Posterior vena cava (tissue), 2 donors: Measurements from ENCODE around the gene TMEM255B. TPM values are rescaled to one million over a fixed set of nuclear protein-coding genes. Genes with fewer than 3 reads are reported as not detected.

ENCODE experiments used
- DNase-seq: peaks from one replicate; pipeline ENCODE4 v3.0.0-alpha.2; 2020; ENCODE audit warnings: low spot score
- intact Hi-C, 2 donors: fragments of 100-400 bp; cut with DNase I; formaldehyde crosslinking; loops; one replicate each; pipeline versions ENCODE4 v1.14.1 to v1.14.2; 2022 to 2023
- total RNA-seq, 2 donors: library from RNA; stranded (reverse); fragmentation: NEBNext Ultra II Directional; extraction: Animal tissue kit (Norgen Biotek cat#: 25700); gene quantifications; one replicate each; pipeline ENCODE4 v1.2.1, GENCODE V29; 2021
- donor health status: DM: yes; HTN: yes; CAD: no.
- donor health status: DM: yes; HTN: yes; CAD: no.

The TMEM255B gene
- total RNA-seq, 2 donors from 2014 or later = 20.2 to 22.9 TPM

DNA sequence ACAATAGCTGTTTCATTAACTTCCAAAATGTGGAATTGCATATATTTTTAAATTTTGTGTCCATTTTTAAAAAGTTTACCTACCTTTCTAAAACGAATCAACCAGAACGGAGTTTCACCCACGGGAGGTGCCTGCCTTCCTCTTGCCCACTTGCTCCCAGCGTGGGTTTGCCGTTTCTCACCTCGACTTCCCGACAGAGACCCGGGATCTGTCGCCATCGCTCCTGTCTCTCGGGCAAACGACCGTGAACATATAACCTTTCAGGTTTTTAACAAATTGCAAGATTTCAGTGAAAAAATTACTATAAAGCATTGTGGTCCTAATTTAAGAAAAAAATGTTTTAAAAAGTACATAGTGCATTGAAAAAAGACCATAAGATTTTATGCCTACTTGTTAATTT is 4.2 kb downstream of the TMEM255B start:
- peak; percentile 24 for DNase-seq
- intact Hi-C loops = no loop called here

DNA sequence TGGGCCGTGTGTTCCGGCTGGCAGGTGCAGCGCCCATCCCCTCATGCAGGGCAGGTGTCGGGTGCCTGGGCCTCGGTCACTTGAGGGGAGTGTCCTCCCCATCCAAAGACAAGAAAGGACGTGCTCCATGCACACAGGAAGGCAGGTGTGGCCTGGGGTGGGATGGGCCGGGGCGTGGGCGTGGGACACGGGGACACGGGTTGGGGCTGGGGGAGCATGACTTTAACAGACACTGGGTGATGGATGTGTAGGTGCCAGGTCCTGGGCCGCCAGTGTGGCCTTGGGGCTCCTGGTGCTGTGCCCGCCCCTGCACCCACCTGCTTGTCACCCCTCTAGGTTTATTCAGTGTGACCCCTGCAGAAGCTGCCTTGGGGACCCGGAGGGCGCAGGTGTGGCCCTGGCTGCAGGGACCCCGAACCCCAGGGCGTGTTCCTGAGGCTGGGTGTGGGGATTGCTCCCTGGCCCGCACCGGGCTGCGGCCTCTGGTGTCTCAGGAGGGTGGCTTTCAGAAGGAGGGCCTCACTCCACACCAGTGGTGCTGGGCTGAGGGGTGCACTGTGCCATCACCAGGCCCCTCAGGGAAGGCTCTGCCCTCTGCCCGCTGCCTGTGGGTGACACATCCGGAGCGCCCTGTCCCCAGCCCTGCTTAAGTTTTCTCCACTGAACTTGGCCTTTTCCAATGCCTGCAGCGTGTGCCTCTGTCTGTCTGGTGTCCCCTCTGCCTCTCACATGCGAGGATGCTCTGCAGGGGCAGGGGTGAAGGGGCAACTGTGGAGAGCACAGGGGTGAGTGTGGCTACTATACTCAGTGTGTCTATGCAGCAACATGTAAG is 5.2 kb downstream of the TMEM255B start:
- intact Hi-C loops = no loop called here
- DNase-seq = peak; percentile 64

DNA sequence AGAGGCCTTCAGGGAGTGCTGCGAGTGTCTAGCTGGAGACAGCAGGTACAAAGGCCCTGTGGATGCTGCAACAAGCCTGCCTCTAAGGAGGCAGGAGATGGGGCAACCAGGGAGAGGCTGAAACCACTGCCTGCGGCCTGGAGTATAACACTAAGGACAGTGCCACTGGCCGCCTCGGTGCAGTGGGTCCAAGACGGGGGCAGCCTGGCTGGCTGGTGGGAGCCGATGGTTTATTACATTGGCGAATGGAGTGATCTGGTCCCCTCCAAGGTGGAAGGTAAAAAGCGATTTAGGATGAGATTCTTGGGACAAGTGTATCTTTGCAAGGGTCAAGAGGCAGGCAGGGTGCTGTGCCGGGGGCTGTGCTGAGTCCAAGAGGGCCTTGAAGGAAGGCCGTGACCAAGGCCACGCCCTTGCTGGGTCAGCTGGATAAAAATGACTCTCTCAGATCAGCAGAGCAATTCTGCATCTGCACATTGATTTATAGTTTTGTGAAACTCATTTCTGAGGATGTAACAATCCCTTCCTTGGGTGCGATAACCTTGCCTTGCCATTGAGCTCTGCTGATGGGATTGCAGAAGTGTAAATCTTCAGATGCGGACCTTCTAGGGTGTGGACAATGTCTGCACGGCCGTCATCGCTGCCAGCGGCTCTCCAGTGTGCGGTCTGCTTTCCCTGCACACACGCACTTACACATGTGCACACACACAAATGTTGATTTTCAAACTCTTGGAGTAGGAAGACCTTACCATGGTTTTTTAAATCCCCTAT is 6.0 kb downstream of the TMEM255B start:
- DNase-seq = peak; percentile 58
- intact Hi-C loops = no loop called here

DNA sequence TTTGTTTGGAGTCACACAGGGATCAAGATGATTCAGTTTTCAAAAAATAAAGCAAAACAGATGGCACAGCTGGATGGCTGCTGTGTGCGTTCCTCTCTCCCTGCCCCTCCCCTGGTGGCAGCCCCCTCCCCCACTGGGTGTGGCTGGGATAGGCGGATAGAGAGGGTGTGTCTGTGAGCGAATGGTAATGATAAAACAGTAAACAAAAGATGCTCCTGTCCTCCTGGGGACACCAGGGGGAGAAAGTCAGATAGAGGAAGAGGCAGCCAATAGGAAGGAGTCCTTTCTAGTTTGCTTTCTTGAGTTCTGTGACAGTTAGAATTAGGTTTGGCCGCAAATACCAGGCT is 6.5 kb downstream of the TMEM255B start:
- peak; percentile 30 for DNase-seq
- intact Hi-C loops = no loop called here

DNA sequence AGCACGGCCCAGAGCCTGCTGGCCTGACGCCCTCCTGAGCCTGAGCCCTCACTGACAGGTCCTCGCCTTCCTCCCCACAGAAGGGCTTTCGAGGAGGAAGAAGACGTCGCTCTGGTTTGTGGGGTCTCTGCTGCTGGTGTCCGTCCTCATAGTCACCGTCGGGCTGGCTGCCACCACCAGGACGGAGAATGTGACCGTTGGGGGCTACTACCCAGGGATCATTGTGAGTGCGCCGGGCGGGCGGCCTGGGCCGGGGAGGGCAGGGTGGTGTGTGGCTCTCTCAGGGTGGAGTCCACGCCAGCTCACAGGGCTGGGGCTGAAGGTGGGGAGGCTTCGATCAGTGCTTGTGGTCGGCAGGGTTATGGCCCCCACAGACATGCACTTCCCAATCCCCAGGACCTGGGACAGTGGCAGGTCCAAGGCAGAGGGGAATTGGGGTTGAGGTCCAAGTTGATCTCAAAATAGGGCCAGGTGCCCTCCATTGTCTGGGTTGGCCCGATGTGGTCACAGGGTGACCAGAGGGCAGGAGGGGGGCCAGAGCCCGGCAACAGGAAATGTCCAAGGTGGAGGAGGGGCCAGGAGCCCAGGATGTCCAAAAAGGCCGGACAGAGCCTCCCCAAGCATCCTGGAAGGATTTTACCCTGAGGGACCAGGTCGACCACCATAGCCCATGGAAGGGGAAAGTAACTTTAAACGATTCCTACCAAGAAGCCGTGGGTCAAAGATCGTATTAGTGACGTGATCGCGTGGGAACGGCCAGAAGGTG is 7.2 kb downstream of the TMEM255B start:
- intact Hi-C loops = no loop called here
- peak; percentile 69 for DNase-seq

DNA sequence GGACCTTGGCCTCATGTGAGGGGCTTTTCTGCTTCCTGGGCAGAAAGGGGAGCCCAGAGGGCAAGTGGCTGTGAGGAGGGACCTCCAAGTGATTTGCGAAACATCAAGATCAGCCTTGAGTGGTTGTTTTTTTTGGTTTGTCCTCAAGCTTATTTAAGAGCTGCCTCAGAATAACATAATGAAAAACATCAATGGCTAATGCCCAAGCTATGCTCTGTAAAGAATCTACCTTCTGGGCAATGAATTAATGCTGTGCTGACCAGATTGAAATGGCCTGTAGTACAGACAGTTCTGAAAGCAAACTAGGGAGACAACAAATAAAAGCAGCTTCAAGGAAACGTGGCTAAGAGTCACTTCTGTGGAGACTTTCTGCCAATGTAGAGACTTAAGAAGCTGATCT is 8.3 kb downstream of the TMEM255B start:
- DNase-seq = no peak
- intact Hi-C loops = no loop called here

DNA sequence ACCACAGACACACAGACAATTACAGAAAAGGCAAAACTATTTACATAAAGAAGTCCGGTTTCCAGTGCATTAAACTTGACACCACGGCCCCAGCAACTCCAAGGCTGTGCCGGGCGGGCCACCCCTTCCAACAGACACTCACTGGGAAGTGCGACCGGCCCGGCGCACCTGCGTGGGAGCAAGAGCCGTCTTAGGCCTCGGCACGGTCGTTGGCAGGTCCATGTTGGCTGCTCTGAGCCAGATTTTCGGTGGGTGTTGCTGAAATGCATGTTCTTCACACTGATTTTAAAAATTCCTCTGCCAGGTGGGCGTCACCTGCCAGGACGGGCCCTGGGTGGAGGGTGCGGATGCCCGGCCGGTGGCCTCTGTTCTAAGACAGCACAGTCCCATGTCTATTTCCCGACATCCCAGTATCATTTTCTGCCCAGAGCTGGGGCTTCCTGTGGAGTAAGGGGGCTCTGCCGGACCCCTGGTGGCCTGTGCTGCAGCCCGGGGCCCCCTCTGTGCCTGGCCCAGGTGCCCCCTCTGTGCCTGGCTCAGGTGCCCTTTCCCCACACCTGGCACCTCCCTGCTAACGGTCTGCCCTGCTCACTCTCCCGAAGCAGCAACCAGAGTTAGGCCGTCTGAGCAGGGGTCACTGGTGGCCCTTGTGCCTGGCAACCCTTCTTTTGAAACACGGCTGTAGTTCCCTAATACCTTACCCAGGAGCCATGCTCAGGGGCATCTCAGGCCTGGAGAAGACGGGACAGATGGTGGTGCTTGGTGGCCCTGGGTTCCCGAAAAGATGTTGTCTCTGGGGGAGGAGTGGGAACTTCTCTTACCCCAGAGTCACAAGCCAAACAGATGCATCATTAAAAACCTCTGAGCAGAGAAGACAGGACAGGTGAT is 9.2 kb downstream of the TMEM255B start:
- peak; percentile 77 for DNase-seq
- intact Hi-C loops = no loop called here

DNA sequence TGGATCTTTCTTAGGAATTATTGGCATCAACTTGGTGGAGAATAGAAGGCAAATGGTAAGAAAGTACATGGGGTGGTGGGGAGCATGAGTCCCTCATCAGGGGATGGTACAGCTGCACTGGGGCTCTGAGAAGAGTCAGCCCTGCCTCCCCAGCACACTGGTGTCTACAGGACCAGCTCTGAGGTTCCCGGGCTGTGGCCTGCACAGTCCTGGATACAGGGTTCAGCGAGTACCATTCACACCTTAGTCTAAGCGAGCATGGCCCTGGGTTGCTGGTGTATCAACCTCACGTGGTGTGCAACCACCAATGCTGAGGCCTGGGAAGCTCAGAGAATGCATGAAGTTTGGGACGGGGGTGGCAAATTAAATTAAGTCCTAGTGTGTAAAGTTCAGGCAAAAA is 10.1 kb downstream of the TMEM255B start:
- DNase-seq = peak; percentile 64
- intact Hi-C loops = no loop called here

DNA sequence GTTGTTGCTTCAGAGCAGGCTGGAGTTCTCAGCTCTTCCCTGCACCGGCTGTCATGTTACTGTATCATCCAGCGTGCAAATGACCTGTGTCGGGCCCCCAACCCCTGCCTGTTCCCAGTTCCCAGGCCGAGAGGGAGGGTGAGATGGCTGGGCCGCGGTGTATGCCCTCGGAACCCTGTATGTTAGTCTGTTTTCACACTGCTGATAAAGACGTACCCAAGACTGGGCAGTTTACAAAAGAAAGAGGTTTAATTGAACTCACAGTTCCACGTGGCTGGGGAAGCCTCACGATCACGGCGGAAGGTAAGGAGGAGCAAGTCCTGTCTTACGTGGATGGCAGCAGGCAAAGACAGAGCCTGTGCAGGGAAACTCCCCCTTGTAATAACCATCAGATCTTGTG is 10.9 kb downstream of the TMEM255B start:
- intact Hi-C loops = no loop called here
- DNase-seq = peak; percentile 67

DNA sequence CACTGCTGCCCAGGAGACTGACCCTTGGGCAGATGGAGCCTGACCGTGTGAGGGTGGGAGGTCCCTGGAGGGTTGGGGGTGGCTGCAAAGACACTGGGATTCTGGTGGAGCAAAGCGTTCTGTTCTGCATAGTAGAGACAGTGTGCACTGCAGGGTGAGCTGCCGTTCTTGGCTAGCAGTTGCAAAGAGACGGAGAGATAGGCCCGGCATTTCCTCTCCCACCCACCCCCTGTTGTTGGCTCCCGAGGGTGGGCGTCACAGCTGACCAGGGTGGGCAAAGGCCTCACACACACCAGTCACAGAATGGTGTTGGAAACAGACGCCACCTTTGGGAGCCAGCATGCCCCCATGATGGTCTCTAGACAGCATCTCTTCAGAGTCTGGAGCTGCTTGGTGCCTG is 11.4 kb downstream of the TMEM255B start:
- peak; percentile 38 for DNase-seq
- intact Hi-C loops = no loop called here

DNA sequence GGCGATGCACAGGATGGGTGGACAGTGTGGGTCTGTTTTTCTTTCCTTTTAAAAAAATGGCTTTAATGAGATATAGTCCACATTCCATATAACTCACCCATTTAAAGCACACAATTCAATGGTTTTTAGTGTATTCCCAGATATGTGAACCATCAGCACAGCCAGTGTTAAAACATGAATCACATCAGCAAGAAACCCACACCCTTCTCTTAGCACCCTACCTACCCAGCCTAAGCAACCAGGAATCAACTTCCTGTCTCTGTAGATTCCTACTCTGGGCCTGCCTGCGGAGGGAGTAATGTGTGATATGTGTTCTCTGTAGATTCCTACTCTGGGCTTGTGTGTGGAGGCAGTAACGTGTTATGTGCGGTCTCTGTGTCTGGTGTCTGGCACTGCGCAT is 11.9 kb downstream of the TMEM255B start:
- DNase-seq = no peak
- intact Hi-C loops = no loop called here

DNA sequence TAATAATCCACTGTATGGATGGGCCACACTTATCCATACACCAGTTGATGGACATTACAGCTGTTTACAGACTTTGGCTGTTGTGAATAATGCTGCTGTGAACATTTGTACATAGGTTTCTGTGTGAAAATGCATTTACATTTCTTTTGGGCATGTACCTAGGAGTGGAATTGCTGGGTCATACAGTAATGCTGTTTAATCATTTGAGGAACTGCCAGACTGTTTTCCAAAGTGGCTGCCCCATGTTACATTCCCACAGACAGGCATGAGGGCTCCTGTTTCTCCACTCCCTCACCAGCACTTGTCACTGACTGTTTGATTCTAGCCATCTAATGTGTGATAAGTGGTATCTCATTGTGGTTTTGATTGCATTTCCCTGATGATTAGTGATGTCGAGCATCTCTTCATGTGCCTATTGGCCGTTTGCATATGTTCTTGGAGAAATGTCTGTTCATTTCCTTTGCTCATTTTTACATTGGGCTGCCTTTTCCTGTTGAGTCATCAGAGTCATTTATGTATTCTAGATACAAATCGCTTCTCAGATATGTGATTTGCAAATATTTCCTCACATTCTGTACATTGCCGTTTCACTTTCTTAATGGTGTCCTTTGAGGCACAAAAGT is 12.8 kb downstream of the TMEM255B start:
- no peak for DNase-seq
- intact Hi-C loops = no loop called here

DNA sequence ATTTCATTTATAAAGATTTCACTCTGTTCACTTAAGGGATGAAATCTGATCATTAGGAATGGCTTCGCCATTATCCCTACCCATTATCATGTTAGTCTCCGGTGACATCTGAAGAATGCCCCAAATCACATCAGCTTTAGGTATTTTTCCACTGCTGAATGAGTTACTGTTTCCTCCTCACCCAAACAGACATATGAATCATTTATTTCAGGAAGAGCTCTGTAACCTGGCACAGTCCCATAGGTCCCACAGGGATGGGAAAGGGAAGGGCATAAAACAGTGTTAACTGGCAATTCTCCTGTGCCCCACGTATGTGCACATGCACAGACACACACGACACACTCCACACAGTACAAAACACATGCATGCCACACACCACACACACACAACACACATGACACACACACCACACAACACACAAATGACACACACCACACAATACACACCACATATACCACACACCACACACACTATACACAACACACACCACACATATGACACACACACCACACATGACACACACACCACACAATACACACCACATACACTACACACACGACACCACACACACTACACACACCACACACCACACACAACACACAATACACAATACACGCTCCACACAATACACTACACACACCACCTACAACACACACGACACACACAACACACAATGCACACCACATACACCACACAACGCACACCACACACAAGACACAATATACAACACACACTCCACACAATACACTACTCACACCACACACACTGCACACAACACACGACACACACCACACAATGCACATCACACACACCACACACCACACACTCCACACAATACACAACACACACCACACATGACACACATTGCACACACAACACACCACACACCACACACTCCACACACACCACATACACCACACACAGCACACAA is 15.4 kb downstream of the TMEM255B start:
- peak; percentile 35 for DNase-seq
- intact Hi-C loops = no loop called here

DNA sequence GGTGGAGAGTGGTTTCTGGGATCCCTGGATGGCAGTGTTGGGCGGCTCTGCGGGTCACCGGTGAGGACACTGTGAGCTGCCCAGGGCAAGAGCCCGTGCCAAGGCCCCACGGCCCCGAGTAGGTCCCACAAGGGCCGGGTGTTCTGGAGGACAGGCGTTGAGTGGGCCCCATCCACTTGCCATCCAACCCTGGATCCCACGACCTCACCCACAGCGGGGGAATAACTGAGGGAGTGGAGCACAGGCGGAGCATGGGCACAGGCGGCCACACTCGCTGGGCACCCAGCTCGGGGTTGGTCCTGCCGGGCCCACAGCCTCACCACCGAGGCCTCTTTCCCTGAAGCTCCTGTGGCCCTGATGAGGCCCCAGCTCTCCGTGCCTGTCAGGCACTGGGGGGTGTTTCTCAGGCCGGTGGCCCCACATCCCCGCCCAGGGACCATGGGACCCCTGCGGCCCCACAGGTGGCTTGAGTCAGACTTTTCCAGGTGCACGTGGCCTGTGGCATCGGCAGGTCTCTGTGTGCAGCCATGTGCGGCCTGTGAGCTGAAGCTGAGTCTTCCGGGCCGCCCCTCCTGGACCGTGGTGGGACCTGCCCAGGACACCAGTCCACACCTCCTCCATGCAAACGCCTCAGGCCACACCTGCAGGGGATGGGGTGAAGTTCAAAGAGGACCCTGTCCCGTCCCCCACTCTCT is 16.6 kb downstream of the TMEM255B start:
- intact Hi-C loops = no loop called here
- DNase-seq = peak; percentile 70

DNA sequence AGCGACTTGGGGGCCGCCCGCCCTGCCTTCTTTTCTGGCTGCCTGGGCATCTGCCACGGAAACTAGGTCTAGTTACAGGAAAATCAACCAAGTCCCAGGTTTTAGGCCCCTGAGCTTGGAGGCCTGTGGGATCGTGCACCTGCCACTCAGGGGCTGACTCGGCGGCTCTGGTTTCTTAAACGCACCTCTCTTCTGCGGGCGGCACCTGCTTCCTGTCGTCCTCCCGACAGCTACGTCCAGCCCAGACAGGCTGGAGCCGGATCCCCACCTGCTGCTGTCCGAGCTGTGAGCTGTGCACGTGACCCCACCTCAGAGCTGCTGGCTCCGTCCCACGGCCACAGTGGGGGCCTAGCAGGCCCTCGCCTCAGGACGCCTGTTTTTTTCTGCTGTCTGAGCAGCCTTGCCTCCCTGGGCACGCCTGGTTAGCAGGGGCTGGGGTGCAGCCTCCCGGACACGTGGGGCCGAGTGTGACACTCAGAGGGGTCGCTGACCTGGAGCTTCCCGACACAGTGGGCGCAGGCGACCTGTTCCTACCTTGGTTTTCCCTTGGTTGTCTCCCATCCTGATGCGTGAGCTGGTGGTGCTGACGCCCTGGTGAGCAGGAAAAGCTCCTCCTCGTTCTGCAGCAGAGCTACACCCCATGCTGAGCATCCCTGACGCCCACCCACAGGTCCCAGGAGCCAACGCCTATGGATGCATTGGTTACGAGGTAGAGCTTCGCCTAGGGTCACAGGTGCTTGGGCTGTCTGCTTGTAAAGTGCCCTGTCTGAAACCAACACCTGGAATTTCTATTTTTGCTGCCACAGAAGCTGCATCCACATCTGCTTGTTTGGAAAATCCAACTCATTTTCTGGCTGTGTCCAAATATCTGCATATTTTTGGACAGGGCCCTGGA is 17.5 kb downstream of the TMEM255B start:
- intact Hi-C loops = no loop called here
- DNase-seq = peak; percentile 67
